Fibroblast of skin of right quadriceps (primary cell): ENCODE measurements around the gene CALY.
A peak's percentile ranks its signal among the peaks of the same experiment; 100 is the strongest.

ENCODE experiments used
- DNase-seq: peaks from one replicate; pipeline ENCODE4 v3.0.0-alpha.2; 2013

The CALY gene

DNA sequence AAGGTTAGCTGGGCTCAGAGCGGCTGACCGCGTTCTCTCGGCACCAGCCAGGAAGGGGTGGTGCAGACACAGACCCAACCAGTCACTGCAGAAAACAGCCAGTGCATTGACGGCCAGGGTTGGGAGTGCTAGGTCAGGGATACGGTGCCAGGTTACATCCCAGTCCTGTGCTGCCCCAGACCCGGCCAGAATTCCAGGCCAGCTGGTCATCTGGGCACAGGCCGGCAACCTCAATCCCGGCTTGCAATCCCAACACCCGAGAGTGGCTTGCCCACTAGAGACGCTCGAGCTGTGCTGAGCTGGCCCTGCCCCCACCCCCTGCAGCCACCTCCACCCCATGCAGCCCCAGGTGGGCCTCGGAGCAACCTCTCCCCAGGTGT is 14.2 kb upstream of the CALY start:
- DNase-seq: no peak

DNA sequence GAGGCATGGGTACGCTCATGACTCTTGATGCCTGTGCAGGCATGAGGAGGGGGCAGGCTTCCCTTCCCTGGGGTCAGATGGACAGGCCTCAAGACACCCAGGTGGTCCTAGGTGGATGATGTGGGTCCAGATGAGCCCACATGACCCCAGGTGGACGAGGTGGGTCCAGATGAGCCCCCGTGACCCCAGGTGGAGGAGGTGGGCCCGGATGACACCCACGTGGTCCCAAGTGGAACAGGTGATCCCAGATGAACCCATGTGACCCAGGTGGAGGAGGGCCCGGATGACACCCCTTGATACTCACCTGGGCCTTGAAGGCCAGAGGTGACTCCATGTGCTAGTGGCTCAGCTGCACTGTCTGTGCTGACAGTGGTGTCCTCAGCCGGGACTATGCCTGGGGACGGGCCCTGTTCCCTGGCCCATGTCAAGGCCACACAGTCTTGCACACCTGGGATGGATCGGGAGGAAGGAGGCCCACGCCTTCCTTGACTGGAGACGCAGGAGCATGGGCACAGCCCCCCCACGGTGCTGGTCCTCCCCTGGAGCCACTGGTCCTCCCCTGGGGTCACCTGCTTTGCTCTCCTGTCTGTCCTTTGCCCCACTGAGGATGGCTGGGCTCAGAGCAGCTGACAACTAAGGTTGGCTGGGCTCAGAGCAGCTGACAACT is 13.7 kb upstream of the CALY start:
- no peak for DNase-seq

DNA sequence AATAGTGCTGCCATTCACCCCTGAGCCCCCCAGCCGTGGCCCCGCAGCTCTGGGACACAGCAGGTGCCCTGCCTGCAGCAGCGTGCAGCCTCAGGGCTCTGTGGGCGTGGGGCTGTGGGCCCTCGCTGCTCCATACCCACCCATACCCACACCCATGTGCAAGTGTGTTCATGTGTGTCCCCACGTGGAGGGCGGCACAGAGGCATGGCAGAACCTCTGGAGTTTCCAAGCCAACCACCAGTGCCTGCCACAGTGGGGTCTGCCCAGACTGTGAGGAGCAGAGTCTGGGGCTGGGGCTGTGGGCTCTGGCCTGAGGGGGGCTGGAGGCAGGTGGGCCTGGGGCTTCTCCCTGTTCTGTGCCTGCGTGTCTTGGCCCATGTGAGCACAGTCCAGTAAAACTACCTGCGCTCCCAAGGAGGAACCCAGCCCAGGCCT is 12.9 kb upstream of the CALY start:
- DNase-seq: no peak

DNA sequence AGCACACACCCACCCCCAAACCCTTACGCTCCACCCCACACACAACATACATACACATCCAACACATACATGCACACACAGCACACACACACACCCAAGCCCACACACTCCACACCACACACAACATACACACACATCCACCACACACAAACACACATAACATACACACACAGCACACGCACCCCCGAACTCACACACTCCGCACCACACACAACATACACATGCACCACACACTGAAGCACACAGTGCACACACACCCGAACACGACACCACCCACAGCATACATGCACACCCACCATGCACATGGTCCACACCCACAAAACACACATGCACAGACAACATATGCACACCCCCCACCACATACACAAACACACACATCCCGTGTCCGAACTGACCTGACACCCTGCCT is 12.5 kb upstream of the CALY start:
- DNase-seq: no peak

DNA sequence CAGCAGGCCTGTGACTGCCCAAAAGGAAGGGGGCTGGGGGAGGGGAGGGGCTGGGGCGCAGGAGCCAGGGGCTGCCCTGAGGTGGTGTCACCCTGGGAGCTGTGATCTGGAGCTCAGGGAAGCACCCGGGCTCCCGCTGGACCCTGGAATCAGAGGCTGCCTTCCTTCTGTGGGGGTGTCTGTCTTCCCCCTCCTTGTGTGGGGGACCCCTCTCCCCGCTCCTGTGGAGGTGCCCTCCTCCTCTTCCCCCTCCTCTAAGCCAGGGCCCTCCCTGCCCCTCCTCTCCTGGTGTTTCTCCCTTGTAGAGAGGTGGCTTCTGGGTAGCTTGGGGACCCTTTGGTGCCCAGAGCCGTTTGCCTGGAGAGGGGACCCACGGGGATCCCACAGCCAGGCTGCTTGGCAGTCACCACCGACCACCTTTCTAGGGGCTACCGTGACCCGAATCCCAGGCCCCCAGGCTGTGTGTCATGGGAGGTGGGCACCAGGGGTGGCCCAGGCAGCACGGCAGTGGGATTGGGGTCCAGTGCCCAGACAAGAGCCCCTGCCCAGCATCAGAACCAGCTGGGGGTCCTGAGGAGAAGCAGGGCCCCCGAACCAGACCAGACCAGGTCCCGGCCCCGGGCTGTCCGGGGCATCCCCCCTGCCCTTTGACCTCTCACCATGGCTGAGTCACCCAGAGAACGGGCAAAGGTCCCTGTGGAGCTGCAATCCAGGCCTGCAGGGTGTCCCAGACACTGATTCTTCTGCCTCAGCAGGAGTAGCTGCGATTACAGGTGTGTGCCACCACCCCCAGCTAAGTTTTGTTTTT is 11.2 kb upstream of the CALY start:
- DNase-seq: no peak

DNA sequence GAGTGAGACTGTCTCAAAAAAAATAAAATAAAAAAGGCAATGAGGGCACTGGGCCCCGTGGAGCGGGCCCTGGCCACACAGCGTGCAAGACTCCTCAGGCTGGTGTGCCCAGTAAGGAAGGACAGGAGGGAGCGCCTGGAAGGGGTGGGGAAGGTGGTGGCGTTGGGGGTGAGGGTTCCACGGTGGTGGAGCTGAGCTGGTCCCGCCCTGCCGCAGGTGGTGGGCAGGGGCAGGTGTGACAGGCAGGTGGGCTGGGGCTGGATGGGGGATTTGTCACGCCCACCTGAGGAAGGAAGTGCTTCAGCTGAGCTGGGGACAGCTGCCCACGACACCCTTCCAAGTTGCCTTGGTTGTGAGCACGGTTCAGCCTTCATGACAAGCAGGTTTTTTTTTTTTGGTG is 9.7 kb upstream of the CALY start:
- DNase-seq: no peak

DNA sequence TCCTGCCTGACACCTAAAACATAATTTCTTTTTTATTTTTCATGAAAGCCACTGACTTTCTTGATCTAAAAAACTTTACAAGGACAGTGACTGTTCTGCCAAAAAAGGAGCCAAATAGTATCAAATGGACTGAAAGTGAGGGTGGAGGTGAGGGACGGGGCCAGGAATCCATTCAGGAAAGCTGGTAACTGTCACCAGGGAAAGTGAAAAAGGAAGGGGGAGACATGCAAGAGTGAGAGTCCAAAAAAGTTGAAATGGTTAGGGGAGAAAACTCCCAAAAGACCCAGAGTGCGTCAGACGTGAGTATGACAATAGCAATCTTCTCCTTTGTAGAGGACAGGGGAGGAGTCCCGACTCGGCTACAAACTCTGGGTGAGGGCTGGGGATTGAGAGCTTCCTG is 7.5 kb upstream of the CALY start:
- no peak for DNase-seq

DNA sequence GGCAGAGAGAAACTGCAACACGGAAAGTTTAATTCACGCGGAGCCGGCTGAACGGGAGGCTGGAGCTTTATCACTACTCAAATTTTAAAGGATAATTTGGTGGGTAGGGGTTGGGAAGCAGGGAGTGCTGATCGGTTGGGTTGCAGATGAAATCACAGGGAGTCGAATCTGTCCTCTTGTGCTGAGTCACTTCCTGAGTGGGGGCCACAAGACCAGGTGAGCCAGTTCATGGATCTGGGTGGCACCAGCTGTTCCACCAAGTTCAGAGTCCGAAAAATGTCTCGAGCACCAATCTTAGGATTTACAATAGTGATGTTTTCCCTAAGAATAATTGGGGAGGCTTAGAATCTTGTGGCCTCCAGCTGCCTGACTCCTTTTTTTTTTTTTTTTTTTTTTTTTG is 6.9 kb upstream of the CALY start:
- no peak for DNase-seq

DNA sequence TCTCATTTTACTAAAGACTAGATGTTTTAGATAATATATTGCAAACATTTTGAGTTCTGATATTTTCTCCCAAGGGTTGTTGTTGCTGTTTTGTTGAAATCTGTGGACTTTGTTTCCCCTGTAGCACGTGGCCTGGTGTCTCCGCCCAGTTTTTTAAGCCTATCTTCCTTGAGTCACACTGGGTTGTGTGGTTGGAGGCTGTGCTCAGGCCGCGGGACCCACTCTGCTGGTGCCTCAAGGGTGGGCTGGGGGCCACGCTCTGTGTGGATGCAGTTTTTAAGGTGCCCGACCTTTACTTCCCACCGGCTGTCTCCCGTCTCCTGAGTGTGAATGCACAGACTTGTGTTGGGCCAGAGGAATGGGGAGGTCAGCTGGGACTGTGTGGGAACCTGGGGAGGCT is 6.2 kb upstream of the CALY start:
- DNase-seq: no peak

DNA sequence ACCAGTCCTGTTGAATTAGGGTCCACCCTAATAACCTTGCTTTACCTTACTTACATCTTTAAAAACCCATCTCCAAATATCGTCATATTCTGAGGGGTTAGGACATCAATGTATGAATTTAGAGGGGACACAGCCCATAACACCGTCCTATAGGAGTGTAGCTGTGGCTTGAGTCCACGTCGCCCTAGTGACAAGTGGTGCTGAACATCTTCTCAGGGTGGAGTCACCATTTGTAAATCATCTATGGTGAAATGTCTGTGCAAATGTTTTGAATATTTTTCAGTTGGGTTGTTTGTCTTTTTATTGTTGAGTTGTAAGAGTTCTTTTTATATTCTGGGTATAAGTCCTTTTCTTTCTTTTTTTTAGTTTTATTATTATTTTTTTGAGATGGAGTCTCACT is 5.3 kb upstream of the CALY start:
- DNase-seq: no peak

DNA sequence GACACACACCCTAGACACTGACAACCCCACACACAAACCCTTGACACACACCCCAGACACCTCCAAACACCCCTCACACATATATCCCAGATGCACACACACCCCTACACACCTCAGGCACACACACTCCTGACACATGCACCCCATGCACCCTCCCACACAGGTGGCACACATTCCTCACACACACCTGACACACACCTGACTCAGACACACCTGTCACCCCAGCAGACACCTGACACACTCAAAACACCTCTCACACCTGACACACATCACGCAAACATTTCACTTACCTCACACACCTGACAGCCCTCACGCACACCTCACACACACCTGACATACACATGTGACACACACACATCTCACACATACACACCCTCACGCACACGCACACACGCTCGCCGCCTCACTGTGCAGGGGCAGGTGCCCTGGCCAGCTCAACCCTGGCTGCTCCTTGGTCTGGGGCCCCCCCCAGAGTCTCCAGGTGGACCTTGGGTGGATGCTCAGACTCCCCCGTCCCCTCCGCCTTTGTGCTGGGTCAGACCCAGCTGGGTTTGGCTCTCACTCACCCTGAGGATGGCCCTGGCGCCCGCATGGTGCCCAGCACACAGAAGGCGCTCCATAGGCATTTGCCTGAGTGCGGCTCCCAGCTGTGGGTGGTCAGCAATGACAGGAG is 3.1 kb upstream of the CALY start:
- DNase-seq: no peak

DNA sequence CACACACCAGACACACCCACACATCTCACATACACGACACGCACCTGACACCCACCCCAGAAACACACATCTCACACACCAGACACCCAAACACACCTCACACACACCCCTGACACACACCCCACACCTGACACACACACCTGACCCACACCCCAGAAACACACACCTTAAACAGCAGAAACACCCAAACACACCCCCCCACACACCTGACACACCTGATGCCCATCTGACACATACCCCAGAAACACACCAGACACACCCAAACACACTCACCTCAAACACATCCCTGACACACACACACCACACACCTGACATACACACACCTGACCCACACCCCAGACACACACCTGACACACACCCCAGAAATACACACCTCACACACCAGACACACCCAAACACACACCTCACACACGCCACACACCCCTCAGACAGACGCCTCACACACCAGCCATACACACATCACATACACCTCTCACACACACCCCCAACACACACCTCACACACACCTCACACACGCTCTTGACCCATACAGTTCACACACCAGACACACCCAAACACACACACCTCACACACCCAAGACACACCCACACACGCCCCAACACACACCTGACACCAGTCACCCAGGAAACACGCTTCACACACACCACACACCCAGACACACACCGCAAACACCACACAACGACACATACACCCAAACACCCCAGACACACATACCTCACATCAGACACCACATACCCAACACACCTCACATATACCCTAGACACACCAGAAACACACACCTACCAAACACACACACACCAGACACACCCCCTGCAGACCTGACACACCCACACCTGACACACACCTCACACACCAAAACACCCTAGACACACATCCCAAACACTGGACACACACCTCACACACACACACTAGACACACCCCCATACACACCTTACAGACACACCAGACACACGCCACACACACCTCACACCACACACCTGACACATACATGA is 1.7 kb upstream of the CALY start:
- DNase-seq: no peak

DNA sequence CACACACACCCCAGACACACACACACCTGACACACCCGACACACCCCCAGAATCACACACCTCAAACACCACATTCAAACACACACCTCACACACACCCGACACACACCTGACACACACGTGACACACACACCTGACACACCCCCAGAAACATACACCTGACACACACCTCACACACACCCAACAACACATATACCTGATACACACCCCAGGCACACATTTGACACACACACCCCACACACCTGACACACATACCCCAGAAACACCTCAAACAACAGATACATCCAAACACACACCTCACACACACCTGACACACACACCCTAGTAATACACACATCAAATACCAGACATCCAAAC is 652 bp upstream of the CALY start:
- DNase-seq: no peak

DNA sequence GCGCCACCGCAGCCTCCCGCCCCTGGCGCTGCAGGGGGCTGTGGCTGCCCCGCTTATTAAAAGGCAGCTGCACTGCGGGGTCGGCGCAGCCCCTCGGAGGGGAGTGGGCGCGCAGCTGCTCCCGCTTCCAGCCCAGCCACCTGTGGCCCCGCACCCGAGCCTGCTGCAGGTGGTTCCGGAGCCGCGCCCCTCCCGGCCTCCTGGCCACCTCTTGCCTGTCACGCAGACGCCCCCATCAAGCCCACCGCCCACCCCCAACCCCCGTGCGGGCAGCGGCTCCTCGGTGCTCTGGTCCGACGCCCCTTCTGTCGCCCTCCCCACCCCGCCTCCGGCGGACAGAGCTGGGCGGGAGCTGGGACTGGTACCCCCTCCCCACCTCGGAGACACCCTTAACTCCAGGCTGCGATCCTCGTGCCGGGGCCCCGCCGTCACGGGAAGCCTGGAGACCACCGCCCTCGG is 549 bp downstream of the CALY start:
- no peak for DNase-seq

DNA sequence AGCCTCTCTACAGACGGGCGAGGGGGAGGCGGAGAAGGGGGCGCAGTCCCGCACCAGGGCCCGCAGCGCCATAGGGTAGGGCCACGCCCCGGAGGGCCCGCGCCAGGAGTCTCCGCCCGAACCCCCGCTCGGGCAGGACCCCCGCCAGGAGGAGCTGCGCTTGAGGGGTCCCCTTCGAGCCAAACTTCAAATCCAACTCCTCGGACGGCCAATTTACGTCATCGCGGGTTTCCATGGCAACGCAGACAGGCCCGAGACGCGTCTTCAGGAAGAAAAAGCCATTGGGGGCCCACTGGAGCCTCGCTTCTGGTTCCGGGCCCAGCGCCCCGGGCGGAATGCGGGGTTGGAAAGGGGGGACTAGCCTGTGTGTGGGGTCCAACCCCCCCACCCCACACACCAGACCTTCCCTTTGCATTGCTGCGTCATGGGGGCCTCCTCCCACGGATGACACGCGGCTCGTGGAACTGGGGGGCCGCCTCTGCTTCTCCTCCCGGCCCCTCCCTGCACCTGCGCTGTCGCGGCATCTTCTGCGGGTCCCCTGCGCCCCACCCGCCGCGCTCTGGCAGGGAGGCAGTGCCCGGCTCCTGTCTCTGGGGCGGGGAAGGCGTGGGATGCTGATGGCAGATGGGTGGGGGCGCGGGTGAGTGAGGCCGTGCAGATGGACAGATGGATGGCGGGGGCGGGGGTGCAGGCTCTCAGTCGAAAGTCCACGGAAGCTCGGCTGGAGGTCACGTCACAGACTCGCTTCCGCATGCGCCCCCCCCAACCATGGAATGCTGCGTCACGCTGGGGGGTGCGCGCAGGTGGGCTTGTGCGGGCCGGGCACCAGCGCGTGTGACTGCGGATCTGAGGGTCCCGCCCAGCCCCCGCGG is 1.2 kb downstream of the CALY start:
- peak; percentile 51 for DNase-seq

DNA sequence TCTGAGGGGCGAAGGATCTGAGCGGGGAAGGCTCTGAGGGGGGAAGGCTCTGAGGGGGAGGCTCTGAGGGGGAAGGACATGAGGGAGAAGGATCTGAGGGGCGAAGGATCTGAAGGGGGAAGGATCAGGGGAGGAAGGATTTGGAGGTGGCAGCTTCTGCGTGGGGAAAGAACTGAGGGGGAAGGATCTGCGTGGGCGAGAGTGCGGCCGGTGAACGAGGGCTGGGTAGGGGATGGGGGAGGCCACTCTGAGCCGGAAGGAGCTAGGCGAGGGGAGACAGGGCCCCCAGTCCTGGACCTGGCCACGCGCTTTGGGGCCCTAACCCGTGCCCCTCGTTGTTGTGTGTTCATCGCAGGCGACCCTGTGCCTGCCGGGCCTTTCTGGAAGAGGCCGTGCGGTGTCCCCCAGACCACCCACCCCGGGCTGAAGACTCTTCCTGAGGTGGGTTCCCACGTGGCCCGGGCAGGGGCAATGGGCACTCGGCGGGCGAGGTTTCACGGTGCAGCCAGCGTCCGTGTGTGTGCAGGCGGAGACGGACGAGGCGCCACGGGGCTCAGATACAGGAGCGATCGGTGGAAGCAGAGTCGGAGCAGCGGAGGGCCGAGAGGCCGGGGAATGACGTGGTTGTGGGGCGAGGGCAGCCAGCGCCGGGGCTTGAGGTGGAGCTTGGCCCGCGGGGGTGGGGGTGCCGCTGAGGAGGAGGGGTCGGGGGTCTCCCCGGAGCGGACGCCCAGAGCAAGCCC is 2.0 kb downstream of the CALY start:
- DNase-seq: no peak

DNA sequence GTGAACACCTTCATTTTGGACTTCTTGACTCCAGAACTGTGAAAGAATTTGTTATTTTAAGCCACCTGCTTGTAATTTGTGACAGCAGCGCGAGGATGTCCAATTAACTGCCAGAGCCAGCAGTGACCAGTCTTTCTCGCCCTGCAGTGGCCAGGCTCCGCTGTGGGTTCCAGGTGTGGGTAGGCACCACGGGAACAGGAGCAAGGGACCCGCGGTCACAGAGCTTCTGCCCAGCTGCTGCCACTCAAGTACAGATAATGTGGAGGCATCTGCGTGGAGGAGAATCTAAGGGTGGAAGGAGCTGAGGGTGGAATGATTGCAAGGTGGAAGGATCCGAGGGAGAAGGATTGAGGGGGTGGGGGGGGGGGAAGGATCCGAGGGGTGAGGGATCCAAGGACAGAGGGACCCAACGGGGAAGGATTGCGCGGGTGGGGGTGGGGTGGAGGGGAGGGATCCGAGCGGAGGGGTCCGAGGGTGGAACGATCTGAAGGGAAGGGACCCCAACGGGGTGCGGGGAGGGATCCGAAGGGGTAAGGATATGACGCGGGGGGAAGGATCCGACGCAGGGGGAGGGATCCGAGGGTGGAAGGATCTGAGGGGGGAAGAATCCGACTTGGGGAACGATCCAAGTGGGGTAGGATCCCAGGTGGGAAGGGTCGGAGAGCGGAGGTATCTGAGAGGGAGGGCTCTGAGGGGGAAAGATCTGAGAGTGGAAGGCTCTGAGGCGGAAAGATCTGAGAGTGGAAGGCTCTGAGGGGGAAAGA is 3.6 kb downstream of the CALY start:
- DNase-seq: no peak

DNA sequence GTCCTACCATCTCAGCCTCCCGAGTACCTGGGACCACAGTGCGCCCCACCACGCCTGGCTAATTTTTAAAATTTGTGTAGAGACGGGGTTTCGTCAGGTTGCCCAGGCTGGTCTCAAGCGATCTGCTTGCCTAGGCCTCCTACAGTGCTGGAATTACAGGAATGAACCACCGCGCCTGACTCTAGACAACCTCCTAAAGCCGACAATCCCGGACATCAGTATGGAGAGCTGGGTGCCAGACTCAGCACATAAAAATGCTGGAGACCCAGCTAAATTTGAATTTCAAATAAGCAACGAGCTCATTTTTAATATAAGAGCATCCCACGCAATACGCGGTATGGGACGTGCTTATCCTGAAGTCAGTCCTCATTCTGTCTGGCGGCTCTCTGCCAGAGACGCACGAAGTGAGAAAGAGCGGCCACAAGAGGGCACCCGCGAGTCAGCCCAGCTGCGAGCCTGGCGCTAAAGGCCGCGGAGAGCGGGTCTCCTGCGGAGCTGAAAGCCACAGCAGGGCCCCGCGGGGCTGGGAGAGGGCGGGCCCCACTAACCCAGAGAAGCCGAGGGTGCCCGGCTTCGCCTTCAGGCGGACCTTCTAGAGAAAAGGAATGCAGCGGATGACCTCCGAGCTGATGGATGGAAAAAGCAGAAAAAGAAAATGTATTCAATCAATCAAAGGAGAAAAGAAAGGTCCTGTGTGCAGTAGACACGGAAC is 7.0 kb downstream of the CALY start:
- peak; percentile 79 for DNase-seq
